Spleen (tissue), 11 donors: ENCODE measurements around the gene MATK. TPM values are rescaled to one million over a fixed set of nuclear protein-coding genes. Genes with fewer than 3 reads are reported as not detected.

ENCODE experiments used
- DNase-seq: peaks from one replicate; pipeline ENCODE4 v3.0.0-alpha.2; 2020
- H3K27ac ChIP-seq, 8 donors: fragments of 200-600 bp; sonication (generic) in 7 of 8; 1 replicate in 4 of 8; 2 replicates in 4 of 8; pipeline versions ENCODE4 v1.5.0 to v1.8.0; 2016 to 2021; ENCODE audit warnings: inconsistent platforms in 4 of 8, mild to moderate bottlenecking in 4 of 8, moderate library complexity in 1 of 8
- H3K27me3 ChIP-seq, 7 donors: fragments of 200-600 bp; sonication (generic) in 6 of 7; replicated peaks in 1 of 7; 1 replicate in 4 of 7; 2 replicates in 3 of 7; pipeline versions ENCODE4 v1.5.0 to v1.8.0; 2016 to 2021; ENCODE audit warnings: inconsistent platforms in 3 of 7, mild to moderate bottlenecking in 1 of 7
- H3K36me3 ChIP-seq, 6 donors: fragments of 200-600 bp; sonication (generic) in 5 of 6; 1 replicate in 4 of 6; 2 replicates in 2 of 6; pipeline versions ENCODE4 v1.5.0 to v1.8.0; 2016 to 2021; ENCODE audit warnings: inconsistent platforms in 2 of 6
- H3K4me1 ChIP-seq, 6 donors: fragments of 200-600 bp; sonication (generic) in 5 of 6; 1 replicate in 3 of 6; 2 replicates in 3 of 6; pipeline versions ENCODE4 v1.5.0 to v1.8.0; 2016 to 2021; ENCODE audit warnings: inconsistent platforms in 3 of 6
- H3K4me3 ChIP-seq, 8 donors: fragments of 200-600 bp; sonication (generic) in 7 of 8; 1 replicate in 4 of 8; 2 replicates in 4 of 8; pipeline versions ENCODE4 v1.5.0 to v1.8.0; 2016 to 2021; ENCODE audit warnings: inconsistent platforms in 4 of 8, mild to moderate bottlenecking in 4 of 8, moderate library complexity in 2 of 8
- H3K9me3 ChIP-seq, 8 donors: fragments of 200-600 bp; sonication (generic) in 7 of 8; 1 replicate in 4 of 8; 2 replicates in 4 of 8; pipeline versions ENCODE4 v1.5.0 to v1.8.0; 2016 to 2021; ENCODE audit warnings: inconsistent platforms in 4 of 8
- POLR2A ChIP-seq, 3 donors: fragments of 450-650 bp; IDR thresholded peaks; one replicate each; pipeline ENCODE4 v1.5.1; 2017; ENCODE audit warnings: antibody characterized with exemption in 3 of 3, mild to moderate bottlenecking in 1 of 3
- POLR2AphosphoS5 ChIP-seq, 3 donors: sonication (generic); formaldehyde crosslinking; IDR thresholded peaks; one replicate each; pipeline ENCODE4 v1.5.1; 2017; ENCODE audit warnings: antibody characterized with exemption in 3 of 3
- WGBS, 5 donors: extraction: QIAGEN DNeasy Blood & Tissue Kit in 3 of 5; methylation state at CpG; one replicate each; pipeline versions ENCODE4 v1.1.5 to v1.1.7; 2013 to 2018; 5-methylcytosine and 5-hydroxymethylcytosine counted together
- intact Hi-C: fragments of 100-400 bp; cut with DNase I; formaldehyde crosslinking; loops from one replicate; pipeline ENCODE4 v1.15.0; 2023; ENCODE audit warnings: low total_unique reads
- polyA plus RNA-seq, 3 donors: library from polyadenylated mRNA; stranded (reverse); fragments of 200-250 nt; gene quantifications; one replicate each; pipeline ENCODE4 v1.2.1, GENCODE V29; 2013
- total RNA-seq, 7 donors: library from RNA; depleted of rRNA in 3 of 7; stranded (reverse); fragments of >200 nt in 3 of 7; fragmentation: NEBNext Ultra II Directional in 4 of 7; extraction: Animal tissue kit (Norgen Biotek cat#: 25700) in 4 of 7; gene quantifications; one replicate each; pipeline versions ENCODE4 v1.1.0 to v1.2.1, GENCODE V29; 2016 to 2021
- TF ChIP-seq, protein P1 (sequence below), 11 experiments: fragments of 200-600 bp in 7 of 11; fragments of 450-650 bp in 4 of 11; sonication (generic) in 4 of 11; IDR thresholded peaks in 8 of 11; conservative IDR thresholded peaks in 3 of 11; 1 replicate in 7 of 11; 2 replicates in 4 of 11; pipeline versions ENCODE4 v1.4.0 to v1.8.0; 2016 to 2021; ENCODE audit warnings: antibody characterized with exemption in 11 of 11, inconsistent platforms in 4 of 11, mild to moderate bottlenecking in 1 of 11
- donor health status: healthy with polysubstance abuse.
- donor health status: DM: no; HTN: no; CAD: no; lungs with moderate emphysema.
- donor health status: DM: no; HTN: no; CAD: no.
- donor health status: Bipolar disorder and iron deficiency.
- donor health status: healthy.
- donor health status: DM: no; HTN: no; CAD: no.
- donor health status: DM: yes; HTN: yes; CAD: no.

The MATK gene
- total and polyA plus RNA-seq, 10 donors = 8.1 to 22.6 (median 16.6) TPM

DNA sequence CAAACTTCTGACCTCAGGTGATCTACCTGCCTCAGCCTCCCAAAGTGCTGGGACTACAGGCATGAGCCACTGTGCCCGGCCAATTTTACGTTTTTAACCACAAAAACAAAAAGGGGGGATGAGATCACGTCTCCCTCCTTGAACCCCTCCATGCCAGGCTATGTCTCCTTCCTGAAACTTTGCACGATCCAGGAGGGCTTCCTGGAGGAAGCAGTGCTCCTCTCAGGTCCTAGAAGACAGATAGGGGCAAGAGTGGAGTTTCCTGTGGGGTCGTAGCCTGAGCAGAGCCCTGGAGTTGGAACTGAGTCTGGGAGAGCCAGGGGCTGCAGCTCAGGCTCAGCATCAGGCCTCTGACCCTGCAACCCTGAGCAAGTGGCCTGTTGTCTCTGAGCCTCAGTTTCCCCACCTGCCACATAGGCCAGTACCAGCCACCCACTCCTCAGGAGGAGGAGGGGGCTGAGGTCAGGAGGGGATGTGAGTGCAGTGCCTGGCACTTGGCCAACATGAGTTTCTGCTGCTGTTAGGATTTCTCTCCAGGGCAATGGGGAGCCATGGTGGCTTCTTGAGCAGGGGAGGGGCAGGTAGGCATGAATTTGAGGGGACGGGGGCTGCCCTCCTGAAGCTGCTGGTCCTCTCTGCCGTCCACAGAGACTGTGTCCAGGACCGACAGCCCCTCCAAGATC lies 40.7 kb downstream of the MATK start:
- no peak for DNase-seq
- intact Hi-C loops = no loop called here
- H3K4me1 ChIP-seq = no peaks in the 10 kb centered on the region
- peaks cover 0 to 16% (median 12%) of the 10 kb centered on the region in 6 donors for H3K36me3 ChIP-seq
- H3K27me3 ChIP-seq = peaks cover 0 to 8% (median 0%) of the 10 kb centered on the region in 7 donors
- no peak overlapping the region for H3K27ac ChIP-seq
- H3K4me3 ChIP-seq = no peak overlapping the region
- 45 to 73% (median 63%) methylated on average over 6 to 8 of the region's 8 CpGs for WGBS, 5 donors
- TF ChIP-seq POLR2AphosphoS5 (IDR thresholded peaks at IDR 0.05) (no peak), POLR2A (IDR thresholded peaks at IDR 0.05) (no peak)
- TF ChIP-seq, protein P1, sequence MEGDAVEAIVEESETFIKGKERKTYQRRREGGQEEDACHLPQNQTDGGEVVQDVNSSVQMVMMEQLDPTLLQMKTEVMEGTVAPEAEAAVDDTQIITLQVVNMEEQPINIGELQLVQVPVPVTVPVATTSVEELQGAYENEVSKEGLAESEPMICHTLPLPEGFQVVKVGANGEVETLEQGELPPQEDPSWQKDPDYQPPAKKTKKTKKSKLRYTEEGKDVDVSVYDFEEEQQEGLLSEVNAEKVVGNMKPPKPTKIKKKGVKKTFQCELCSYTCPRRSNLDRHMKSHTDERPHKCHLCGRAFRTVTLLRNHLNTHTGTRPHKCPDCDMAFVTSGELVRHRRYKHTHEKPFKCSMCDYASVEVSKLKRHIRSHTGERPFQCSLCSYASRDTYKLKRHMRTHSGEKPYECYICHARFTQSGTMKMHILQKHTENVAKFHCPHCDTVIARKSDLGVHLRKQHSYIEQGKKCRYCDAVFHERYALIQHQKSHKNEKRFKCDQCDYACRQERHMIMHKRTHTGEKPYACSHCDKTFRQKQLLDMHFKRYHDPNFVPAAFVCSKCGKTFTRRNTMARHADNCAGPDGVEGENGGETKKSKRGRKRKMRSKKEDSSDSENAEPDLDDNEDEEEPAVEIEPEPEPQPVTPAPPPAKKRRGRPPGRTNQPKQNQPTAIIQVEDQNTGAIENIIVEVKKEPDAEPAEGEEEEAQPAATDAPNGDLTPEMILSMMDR (IDR thresholded peaks at IDR 0.05 in 8 of 11, conservative IDR thresholded peaks at IDR 0.05 in 3 of 11) = no peak
- peaks cover 0 to 8% (median 0%) of the 10 kb centered on the region in 8 donors for H3K9me3 ChIP-seq

DNA sequence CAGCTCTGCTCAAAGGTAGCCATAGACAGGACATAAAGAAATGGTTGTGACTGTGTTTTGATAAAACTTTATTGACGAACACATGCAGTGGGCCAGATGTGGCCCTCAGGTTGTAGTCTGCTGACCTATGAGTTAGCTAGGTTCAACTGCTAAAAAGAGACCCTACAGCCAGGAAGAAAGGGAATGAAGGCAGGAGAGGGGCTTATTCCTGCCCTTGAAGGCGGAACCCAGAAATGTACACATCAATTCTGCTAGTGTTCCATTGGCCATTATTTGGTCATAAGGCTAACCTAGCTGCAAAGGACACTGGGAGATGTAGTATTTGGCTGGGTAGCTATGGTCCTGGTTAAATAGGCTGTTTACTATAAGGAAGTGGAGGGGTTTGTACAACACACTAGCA lies 42.7 kb downstream of the MATK start:
- Histone ChIP-seq H3K4me1 (no peaks in the 10 kb centered on the region), H3K27ac (no peak overlapping the region), H3K9me3 (peaks cover 0 to 3% (median 0%) of the 10 kb centered on the region in 8 donors), H3K4me3 (no peak overlapping the region), H3K27me3 (peaks cover 0 to 8% (median 0%) of the 10 kb centered on the region in 7 donors), H3K36me3 (no peaks in the 10 kb centered on the region)
- 86 to 96% (median 89%) methylated on average over 2 of the region's 2 CpGs for WGBS, 5 donors
- TF ChIP-seq POLR2A (IDR thresholded peaks at IDR 0.05) (no peak), POLR2AphosphoS5 (IDR thresholded peaks at IDR 0.05) (no peak)
- TF ChIP-seq, protein P1 (IDR thresholded peaks at IDR 0.05 in 8 of 11, conservative IDR thresholded peaks at IDR 0.05 in 3 of 11) = no peak
- intact Hi-C loops = no loop called here
- DNase-seq = no peak

DNA sequence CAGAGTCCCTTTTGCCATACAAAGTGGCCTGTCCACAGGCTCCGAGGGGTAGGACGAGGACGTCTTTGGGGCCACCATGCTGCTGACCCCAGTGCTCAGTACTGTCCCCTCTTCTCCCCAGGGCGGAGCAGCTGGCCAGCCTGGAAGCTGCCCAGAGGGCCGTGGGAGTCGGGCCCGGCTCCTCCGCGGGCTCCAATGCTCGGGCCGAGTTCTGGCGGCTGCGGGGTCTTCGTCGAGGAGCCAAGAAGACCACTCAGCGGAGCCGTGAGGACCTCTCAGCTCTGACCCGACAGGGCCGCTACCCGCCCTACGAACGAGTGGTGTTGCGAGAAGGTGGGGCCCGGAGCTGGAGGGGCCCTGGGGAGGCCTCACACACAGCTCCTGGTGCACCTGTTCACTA lies 45.8 kb downstream of the MATK start:
- H3K9me3 ChIP-seq = peaks cover 0 to 3% (median 0%) of the 10 kb centered on the region in 8 donors
- H3K4me3 ChIP-seq = no peak overlapping the region
- no peak for DNase-seq
- intact Hi-C loops = no loop called here
- peaks cover 0 to 7% (median 0%) of the 10 kb centered on the region in 6 donors for H3K36me3 ChIP-seq
- no peak for TF ChIP-seq POLR2AphosphoS5 (IDR thresholded peaks at IDR 0.05)
- TF ChIP-seq POLR2A (IDR thresholded peaks at IDR 0.05) = no peak
- TF ChIP-seq, protein P1 (IDR thresholded peaks at IDR 0.05 in 8 of 11, conservative IDR thresholded peaks at IDR 0.05 in 3 of 11) = no peak
- no peaks in the 10 kb centered on the region for H3K4me1 ChIP-seq
- no peak overlapping the region for H3K27ac ChIP-seq
- WGBS, 5 donors = 86 to 92% (median 92%) methylated on average over 15 to 24 of the region's 24 CpGs
- peaks cover 0 to 18% (median 0%) of the 10 kb centered on the region in 7 donors for H3K27me3 ChIP-seq

DNA sequence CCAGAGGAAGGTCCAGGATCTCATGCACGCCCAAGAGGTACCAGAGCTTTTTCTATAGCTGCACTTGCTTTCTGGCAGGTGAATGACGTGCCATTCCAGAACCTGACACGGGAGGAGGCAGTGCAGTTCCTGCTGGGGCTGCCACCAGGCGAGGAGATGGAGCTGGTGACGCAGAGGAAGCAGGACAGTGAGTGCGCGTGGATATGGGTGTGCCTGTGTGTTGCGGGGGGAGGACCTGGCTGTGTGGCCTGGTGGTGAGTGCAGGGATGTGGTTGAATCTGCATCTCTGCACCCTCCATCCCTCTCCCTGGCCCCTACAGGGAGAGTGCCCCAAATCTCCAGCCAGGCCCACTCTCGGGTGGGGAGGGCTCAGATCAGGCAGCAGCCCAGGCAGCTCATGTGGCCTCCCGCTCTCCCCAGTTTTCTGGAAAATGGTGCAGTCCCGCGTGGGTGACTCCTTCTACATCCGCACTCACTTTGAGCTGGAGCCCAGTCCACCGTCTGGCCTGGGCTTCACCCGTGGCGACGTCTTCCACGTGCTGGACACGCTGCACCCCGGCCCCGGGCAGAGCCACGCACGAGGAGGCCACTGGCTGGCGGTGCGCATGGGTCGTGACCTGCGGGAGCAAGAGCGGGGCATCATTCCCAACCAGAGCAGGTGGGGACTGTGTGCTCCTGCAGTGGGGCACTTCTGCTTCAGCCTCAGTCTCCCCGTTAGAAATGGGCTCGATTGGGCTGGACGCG lies 47.5 kb downstream of the MATK start:
- intact Hi-C loops = no loop called here
- Histone ChIP-seq H3K4me3 (no peak overlapping the region), H3K9me3 (peaks cover 0 to 3% (median 0%) of the 10 kb centered on the region in 8 donors), H3K27ac (no peak overlapping the region), H3K36me3 (peaks cover 0 to 10% (median 0%) of the 10 kb centered on the region in 6 donors), H3K4me1 (no peaks in the 10 kb centered on the region), H3K27me3 (peaks cover 0 to 19% (median 0%) of the 10 kb centered on the region in 7 donors)
- TF ChIP-seq POLR2A (IDR thresholded peaks at IDR 0.05) = no peak
- TF ChIP-seq, protein P1 (IDR thresholded peaks at IDR 0.05 in 8 of 11, conservative IDR thresholded peaks at IDR 0.05 in 3 of 11) = no peak
- no peak for TF ChIP-seq POLR2AphosphoS5 (IDR thresholded peaks at IDR 0.05)
- no peak for DNase-seq
- 85 to 92% (median 89%) methylated on average over 23 to 32 of the region's 32 CpGs for WGBS, 5 donors
